Measurements from ENCODE around the gene FHOD1.

DNA sequence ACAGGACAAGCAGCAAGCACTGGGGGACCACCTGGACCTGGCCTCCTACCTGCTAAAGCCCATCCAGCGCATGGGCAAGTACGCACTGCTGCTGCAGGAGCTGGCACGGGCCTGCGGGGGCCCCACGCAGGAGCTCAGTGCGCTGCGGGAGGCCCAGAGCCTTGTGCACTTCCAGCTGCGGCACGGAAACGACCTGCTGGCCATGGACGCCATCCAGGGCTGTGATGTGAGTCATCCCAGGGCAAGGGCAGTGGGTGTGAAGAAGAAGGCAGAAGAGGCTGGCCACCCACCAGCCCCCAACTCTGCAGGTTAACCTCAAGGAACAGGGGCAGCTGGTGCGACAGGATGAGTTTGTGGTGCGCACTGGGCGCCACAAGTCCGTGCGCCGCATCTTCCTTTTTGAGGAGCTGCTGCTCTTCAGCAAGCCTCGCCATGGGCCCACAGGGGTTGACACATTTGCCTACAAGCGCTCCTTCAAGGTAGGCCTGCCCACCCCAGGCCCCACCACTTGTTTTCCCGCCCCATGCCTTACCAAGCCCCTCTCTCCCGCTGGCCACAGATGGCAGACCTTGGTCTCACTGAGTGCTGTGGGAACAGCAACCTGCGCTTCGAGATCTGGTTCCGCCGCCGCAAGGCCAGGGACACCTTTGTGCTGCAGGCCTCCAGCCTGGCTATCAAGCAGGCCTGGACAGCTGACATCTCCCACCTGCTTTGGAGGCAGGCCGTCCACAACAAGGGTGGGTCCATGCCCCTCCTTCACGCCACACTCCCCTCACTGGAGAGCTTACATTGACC, 39.4 kb upstream of the FHOD1 start:
- TF ChIP-seq, protein P1, sequence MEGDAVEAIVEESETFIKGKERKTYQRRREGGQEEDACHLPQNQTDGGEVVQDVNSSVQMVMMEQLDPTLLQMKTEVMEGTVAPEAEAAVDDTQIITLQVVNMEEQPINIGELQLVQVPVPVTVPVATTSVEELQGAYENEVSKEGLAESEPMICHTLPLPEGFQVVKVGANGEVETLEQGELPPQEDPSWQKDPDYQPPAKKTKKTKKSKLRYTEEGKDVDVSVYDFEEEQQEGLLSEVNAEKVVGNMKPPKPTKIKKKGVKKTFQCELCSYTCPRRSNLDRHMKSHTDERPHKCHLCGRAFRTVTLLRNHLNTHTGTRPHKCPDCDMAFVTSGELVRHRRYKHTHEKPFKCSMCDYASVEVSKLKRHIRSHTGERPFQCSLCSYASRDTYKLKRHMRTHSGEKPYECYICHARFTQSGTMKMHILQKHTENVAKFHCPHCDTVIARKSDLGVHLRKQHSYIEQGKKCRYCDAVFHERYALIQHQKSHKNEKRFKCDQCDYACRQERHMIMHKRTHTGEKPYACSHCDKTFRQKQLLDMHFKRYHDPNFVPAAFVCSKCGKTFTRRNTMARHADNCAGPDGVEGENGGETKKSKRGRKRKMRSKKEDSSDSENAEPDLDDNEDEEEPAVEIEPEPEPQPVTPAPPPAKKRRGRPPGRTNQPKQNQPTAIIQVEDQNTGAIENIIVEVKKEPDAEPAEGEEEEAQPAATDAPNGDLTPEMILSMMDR (IDR thresholded peaks at IDR 0.05; ENCODE audit: poor library complexity): no peak
- TF ChIP-seq EZH2 (IDR thresholded peaks at IDR 0.05; ENCODE audit: borderline replicate concordance): no peak
